CD14-positive monocyte (primary cell): ENCODE results near the gene MAPRE3. TPM values are rescaled to one million over a fixed set of nuclear protein-coding genes. Genes with fewer than 3 reads are reported as not detected.

ENCODE experiments used
- DNase-seq, 3 donors: peaks; one replicate each; pipeline ENCODE4 v3.0.0-alpha.2; 2011 to 2022
- H2AFZ ChIP-seq: 2 replicates; pipeline ENCODE4 v1.6.0; 2012; ENCODE audit warnings: mild to moderate bottlenecking, low read depth, low read length, inconsistent platforms; ENCODE audit not compliant: insufficient read depth, poor library complexity, severe bottlenecking
- H3K27ac ChIP-seq, 2 donors: 1 replicate in 1 of 2; 2 replicates in 1 of 2; pipeline ENCODE4 v1.5.1; 2012 to 2013; ENCODE audit warnings: low read length in 2 of 2, control low read depth in 1 of 2, inconsistent platforms in 1 of 2, low read depth in 1 of 2, mild to moderate bottlenecking in 1 of 2
- H3K27me3 ChIP-seq, 2 donors: one replicate each; pipeline versions ENCODE4 v1.6.0 to v1.6.1; 2011 to 2013; ENCODE audit warnings: low read length in 2 of 2; ENCODE audit not compliant: control insufficient read depth in 2 of 2, insufficient read depth in 2 of 2
- H3K36me3 ChIP-seq, 2 donors: replicated peaks in 1 of 2; 1 replicate in 1 of 2; 2 replicates in 1 of 2; pipeline versions ENCODE4 v1.5.1 to v1.6.1; 2012 to 2013; ENCODE audit warnings: low read length in 2 of 2, control low read depth in 1 of 2, inconsistent platforms in 1 of 2, mild to moderate bottlenecking in 1 of 2; ENCODE audit not compliant: insufficient read depth in 2 of 2, control insufficient read depth in 1 of 2
- H3K4me1 ChIP-seq, 2 donors: 1 replicate in 1 of 2; 2 replicates in 1 of 2; pipeline versions ENCODE4 v1.5.1 to v1.6.1; 2012 to 2013; ENCODE audit warnings: low read length in 2 of 2, control low read depth in 1 of 2, inconsistent platforms in 1 of 2, mild to moderate bottlenecking in 1 of 2, moderate library complexity in 1 of 2; ENCODE audit not compliant: insufficient read depth in 2 of 2, control insufficient read depth in 1 of 2
- H3K4me2 ChIP-seq: replicated peaks from 2 replicates; pipeline ENCODE3; 2012; ENCODE audit warnings: low read length, moderate library complexity, mild to moderate bottlenecking; ENCODE audit not compliant: poor library complexity, severe bottlenecking; ENCODE audit errors: extremely low read depth
- H3K4me3 ChIP-seq, 3 experiments: fragments of 200-600 bp in 1 of 3; sonication (generic) in 1 of 3; replicated peaks in 1 of 3; 1 replicate in 2 of 3; 2 replicates in 1 of 3; pipeline ENCODE4 v1.5.1; 2011 to 2013; ENCODE audit warnings: low read length in 3 of 3, mild to moderate bottlenecking in 3 of 3, control low read depth in 2 of 3, low read depth in 2 of 3, inconsistent platforms in 1 of 3, moderate library complexity in 1 of 3
- H3K79me2 ChIP-seq: 2 replicates; pipeline ENCODE4 v1.6.0; 2012; ENCODE audit warnings: mild to moderate bottlenecking, control low read depth, inconsistent platforms, low read length, moderate library complexity; ENCODE audit not compliant: insufficient read depth
- H3K9ac ChIP-seq: 2 replicates; pipeline ENCODE4 v1.6.0; 2017; ENCODE audit warnings: low read length, mild to moderate bottlenecking; ENCODE audit not compliant: insufficient read depth, poor library complexity, severe bottlenecking
- H3K9me3 ChIP-seq, 2 donors: replicated peaks in 1 of 2; 1 replicate in 1 of 2; 2 replicates in 1 of 2; pipeline versions ENCODE4 v1.5.1 to v1.6.1; 2012 to 2013; ENCODE audit warnings: low read length in 2 of 2, control low read depth in 1 of 2; ENCODE audit not compliant: control insufficient read depth in 1 of 2, insufficient read depth in 1 of 2
- H4K20me1 ChIP-seq: 2 replicates; pipeline ENCODE4 v1.6.0; 2012; ENCODE audit warnings: mild to moderate bottlenecking, low read length, control low read depth, moderate library complexity; ENCODE audit not compliant: insufficient read depth
- H3K27ac Mint-ChIP-seq, 7 donors: one replicate each; pipeline ENCODE4 v1.8.0; 2020; ENCODE audit warnings: mild to moderate bottlenecking in 7 of 7, mixed read lengths in 7 of 7, moderate library complexity in 6 of 7, inconsistent platforms in 2 of 7
- H3K27me3 Mint-ChIP-seq, 3 donors: one replicate each; pipeline ENCODE4 v1.8.0; 2021 to 2022; ENCODE audit warnings: low read depth in 3 of 3, mild to moderate bottlenecking in 3 of 3, mixed read lengths in 3 of 3, moderate library complexity in 3 of 3, inconsistent platforms in 1 of 3
- H3K36me3 Mint-ChIP-seq, 2 donors: one replicate each; pipeline ENCODE4 v1.8.0; 2020; ENCODE audit warnings: mixed read lengths in 2 of 2, inconsistent platforms in 1 of 2, mild to moderate bottlenecking in 1 of 2
- H3K4me1 Mint-ChIP-seq: one replicate; pipeline ENCODE4 v1.8.0; 2020; ENCODE audit warnings: mild to moderate bottlenecking, mixed read lengths
- H3K4me3 Mint-ChIP-seq, 2 donors: one replicate each; pipeline ENCODE4 v1.8.0; 2020; ENCODE audit warnings: mild to moderate bottlenecking in 2 of 2, mixed read lengths in 2 of 2, moderate library complexity in 1 of 2
- H3K9me3 Mint-ChIP-seq, 7 donors: one replicate each; pipeline ENCODE4 v1.8.0; 2020 to 2022; ENCODE audit warnings: mixed read lengths in 7 of 7, mild to moderate bottlenecking in 6 of 7, moderate library complexity in 6 of 7, inconsistent platforms in 2 of 7
- WGBS: methylation state at CpG from one replicate; pipeline ENCODE4 v1.1.5; 2013; ENCODE audit warnings: missing lambda C conversion rate; ENCODE audit not compliant: insufficient coverage; 5-methylcytosine and 5-hydroxymethylcytosine counted together
- intact Hi-C, 2 donors: fragments of 100-400 bp; cut with micrococcal nuclease; formaldehyde crosslinking; loops; one replicate each; pipeline versions ENCODE4 v1.15.0 to v1.15.1; 2023
- polyA plus RNA-seq, 3 donors: library from polyadenylated mRNA; depleted of rRNA in 1 of 3; unstranded in 2 of 3; stranded (reverse) in 1 of 3; fragments of 300-500 nt in 2 of 3; fragments of >200 nt in 1 of 3; fragmentation: Illumina TruSeq in 2 of 3; gene quantifications; 1 replicate in 2 of 3; 2 replicates in 1 of 3; pipeline ENCODE4 v1.2.3, GENCODE V29; 2012 to 2021
- TF ChIP-seq, protein P1 (sequence below): fragments of 200-600 bp; IDR thresholded peaks from one replicate; pipeline ENCODE4 v1.8.0; 2022; ENCODE audit warnings: antibody characterized with exemption, mild to moderate bottlenecking

Gene MAPRE3
- polyA plus RNA-seq, 3 donors: 2.4 to 14.4 (median 3.5) TPM

DNA sequence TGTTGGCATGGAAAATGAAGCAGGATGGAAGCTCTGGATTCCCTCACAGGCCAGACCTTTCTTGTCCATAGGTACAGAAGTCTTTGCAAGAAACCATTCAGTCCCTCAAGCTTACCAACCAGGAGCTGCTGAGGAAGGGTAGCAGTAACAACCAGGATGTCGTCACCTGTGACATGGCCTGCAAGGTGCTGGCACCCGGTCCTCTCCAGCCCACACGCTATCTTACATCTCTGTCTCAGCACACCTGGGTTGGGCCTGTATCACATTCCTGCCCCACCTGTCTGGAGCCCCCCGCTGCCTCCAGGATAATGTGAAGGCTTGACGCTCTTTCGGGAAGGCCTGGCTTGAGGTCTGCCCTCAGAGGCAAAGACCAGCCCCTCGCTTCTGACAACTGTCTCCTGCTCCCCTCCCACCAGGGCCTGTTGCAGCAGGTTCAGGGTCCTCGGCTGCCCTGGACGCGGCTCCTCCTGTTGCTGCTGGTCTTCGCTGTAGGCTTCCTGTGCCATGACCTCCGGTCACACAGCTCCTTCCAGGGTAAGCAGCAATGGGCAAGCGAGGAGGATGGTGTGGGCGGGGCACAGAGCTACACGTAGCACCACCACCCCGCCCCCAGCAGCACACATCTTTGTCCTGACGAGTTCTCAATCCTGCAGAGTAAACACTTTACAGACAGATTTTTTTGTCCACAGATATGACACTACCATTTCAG, 68.3 kb downstream of the MAPRE3 start:
- Histone ChIP-seq H3K4me3 (no peak overlapping the region), H3K27ac (no peak overlapping the region), H3K9ac (no peak overlapping the region), H3K9me3 (no peaks in the 10 kb centered on the region), H3K36me3 (peaks cover 74 to 87% of the 10 kb centered on the region in 2 donors), H3K27me3 (no peaks in the 10 kb centered on the region), H3K4me2 (no peak overlapping the region), H3K79me2 (peaks cover 21% of the 10 kb centered on the region), H2AFZ (no peak overlapping the region), H4K20me1 (peaks cover 13% of the 10 kb centered on the region), H3K4me1 (peaks cover 6 to 8% of the 10 kb centered on the region in 2 donors)
- intact Hi-C loops: no loop called here
- Mint-ChIP-seq H3K36me3 (peaks cover 80 to 82% of the 10 kb centered on the region in 2 donors), H3K27ac (peak overlapping the region in 2 of 7 donors; percentile 42 to 70), H3K4me1 (peaks cover 10% of the 10 kb centered on the region), H3K9me3 (no peaks in the 10 kb centered on the region), H3K27me3 (no peaks in the 10 kb centered on the region), H3K4me3 (no peak overlapping the region)
- 93% methylated on average over 11 of the region's 17 CpGs for WGBS
- TF ChIP-seq, protein P1, sequence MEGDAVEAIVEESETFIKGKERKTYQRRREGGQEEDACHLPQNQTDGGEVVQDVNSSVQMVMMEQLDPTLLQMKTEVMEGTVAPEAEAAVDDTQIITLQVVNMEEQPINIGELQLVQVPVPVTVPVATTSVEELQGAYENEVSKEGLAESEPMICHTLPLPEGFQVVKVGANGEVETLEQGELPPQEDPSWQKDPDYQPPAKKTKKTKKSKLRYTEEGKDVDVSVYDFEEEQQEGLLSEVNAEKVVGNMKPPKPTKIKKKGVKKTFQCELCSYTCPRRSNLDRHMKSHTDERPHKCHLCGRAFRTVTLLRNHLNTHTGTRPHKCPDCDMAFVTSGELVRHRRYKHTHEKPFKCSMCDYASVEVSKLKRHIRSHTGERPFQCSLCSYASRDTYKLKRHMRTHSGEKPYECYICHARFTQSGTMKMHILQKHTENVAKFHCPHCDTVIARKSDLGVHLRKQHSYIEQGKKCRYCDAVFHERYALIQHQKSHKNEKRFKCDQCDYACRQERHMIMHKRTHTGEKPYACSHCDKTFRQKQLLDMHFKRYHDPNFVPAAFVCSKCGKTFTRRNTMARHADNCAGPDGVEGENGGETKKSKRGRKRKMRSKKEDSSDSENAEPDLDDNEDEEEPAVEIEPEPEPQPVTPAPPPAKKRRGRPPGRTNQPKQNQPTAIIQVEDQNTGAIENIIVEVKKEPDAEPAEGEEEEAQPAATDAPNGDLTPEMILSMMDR: no peak
- no peak for DNase-seq

DNA sequence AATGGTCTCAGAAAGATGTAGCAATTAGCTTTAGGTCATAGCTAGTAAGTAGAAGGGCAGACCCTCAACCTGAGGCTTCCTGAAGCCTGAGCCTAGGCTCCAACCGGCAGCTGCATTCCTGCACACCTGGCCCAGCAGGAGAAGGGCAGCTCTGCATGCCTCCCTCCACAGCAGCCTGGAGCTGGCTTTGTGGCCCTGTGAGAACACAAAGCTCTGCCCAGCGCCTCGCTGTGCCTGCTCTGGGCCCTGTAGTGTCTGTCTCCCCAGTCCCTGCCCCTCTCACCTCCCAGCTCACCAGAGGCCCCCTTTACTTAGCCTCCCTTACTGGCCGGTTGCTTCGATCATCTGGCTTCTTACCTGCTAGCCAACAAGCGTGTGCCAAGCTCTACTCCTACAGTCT, 69.0 kb downstream of the MAPRE3 start:
- no peak overlapping the region for H3K4me3 ChIP-seq
- no peaks in the 10 kb centered on the region for H3K27me3 Mint-ChIP-seq
- no peak overlapping the region for H3K4me3 Mint-ChIP-seq
- TF ChIP-seq, protein P1: no peak
- peaks cover 74 to 87% of the 10 kb centered on the region in 2 donors for H3K36me3 ChIP-seq
- H3K27me3 ChIP-seq: no peaks in the 10 kb centered on the region
- H3K27ac Mint-ChIP-seq: no peak overlapping the region
- no peak overlapping the region for H3K27ac ChIP-seq
- H3K9me3 Mint-ChIP-seq: no peaks in the 10 kb centered on the region
- DNase-seq: no peak
- H3K4me1 ChIP-seq: peaks cover 0 to 1% of the 10 kb centered on the region in 2 donors
- H3K4me2 ChIP-seq: no peak overlapping the region
- H3K9ac ChIP-seq: no peak overlapping the region
- H3K4me1 Mint-ChIP-seq: peaks cover 4% of the 10 kb centered on the region
- H4K20me1 ChIP-seq: peaks cover 8% of the 10 kb centered on the region
- H3K36me3 Mint-ChIP-seq: peaks cover 77 to 82% of the 10 kb centered on the region in 2 donors
- H3K79me2 ChIP-seq: peaks cover 15% of the 10 kb centered on the region
- intact Hi-C loops: no loop called here
- no peaks in the 10 kb centered on the region for H3K9me3 ChIP-seq
- 94% methylated on average over 2 of the region's 6 CpGs for WGBS
- H2AFZ ChIP-seq: no peak overlapping the region
